HepG2 (cell line): ENCODE measurements around the gene ZBTB7B. TPM values are rescaled to one million over a fixed set of nuclear protein-coding genes. Genes with fewer than 3 reads are reported as not detected.
A peak's percentile ranks its signal among the peaks of the same experiment; 100 is the strongest.

Source experiments
- BRD4 ChIP-seq: sonication (generic); formaldehyde crosslinking; IDR thresholded peaks from 2 replicates; pipeline ENCODE4 v1.4.0; 2020; ENCODE audit warnings: missing genetic modification reagents
- KLF9 ChIP-seq: IDR thresholded peaks from 2 replicates; pipeline ENCODE4 v1.6.1; 2016; ENCODE audit warnings: low read depth
- MED1 ChIP-seq: sonication (generic); formaldehyde crosslinking; IDR thresholded peaks from 2 replicates; pipeline ENCODE4 v1.4.0; 2020; ENCODE audit warnings: missing genetic modification reagents
- MEIS2 ChIP-seq: sonication (generic); formaldehyde crosslinking; IDR thresholded peaks from 2 replicates; pipeline ENCODE4 v1.9.0; 2021; ENCODE audit warnings: mild to moderate bottlenecking, missing genetic modification reagents
- YEATS2 ChIP-seq: sonication (generic); formaldehyde crosslinking; IDR thresholded peaks from 2 replicates; pipeline ENCODE4 v1.4.0; 2020; ENCODE audit warnings: missing genetic modification reagents, borderline replicate concordance
- ZIK1 ChIP-seq: sonication (generic); formaldehyde crosslinking; IDR thresholded peaks from 2 replicates; pipeline ENCODE4 v1.5.0; 2020; ENCODE audit warnings: mild to moderate bottlenecking, low read depth, missing genetic modification reagents, borderline replicate concordance
- ZNF230 ChIP-seq: sonication (generic); formaldehyde crosslinking; IDR thresholded peaks from 2 replicates; pipeline ENCODE4 v1.4.0; 2020; ENCODE audit warnings: mild to moderate bottlenecking, missing genetic modification reagents
- ZNF296 ChIP-seq: sonication (generic); formaldehyde crosslinking; conservative IDR thresholded peaks from 2 replicates; pipeline ENCODE4 v1.5.0; 2020; ENCODE audit warnings: mild to moderate bottlenecking, missing genetic modification reagents
- ZNF556 ChIP-seq: sonication (generic); formaldehyde crosslinking; IDR thresholded peaks from 2 replicates; pipeline ENCODE4 v1.4.0; 2020; ENCODE audit warnings: mild to moderate bottlenecking, missing genetic modification reagents, borderline replicate concordance
- ZNF563 ChIP-seq: sonication (generic); formaldehyde crosslinking; IDR thresholded peaks from 2 replicates; pipeline ENCODE4 v1.8.0; 2022; ENCODE audit warnings: mild to moderate bottlenecking, moderate library complexity, missing genetic modification reagents
- ZNF781 ChIP-seq: sonication (generic); formaldehyde crosslinking; IDR thresholded peaks from 2 replicates; pipeline ENCODE4 v1.5.1; 2020; ENCODE audit warnings: borderline replicate concordance, mild to moderate bottlenecking, missing genetic modification reagents; ENCODE audit errors: not compliant biosample characterization
- polyA plus RNA-seq, 8 experiments: library from polyadenylated mRNA; depleted of rRNA in 3 of 8; stranded (reverse) in 7 of 8; unstranded in 1 of 8; fragments of >200 nt; fragmentation: Illumina TruSeq in 4 of 8; extraction: Trizol in 4 of 8; gene quantifications; 2 replicates each; pipeline versions ENCODE4 v1.2.1 to v1.2.3, GENCODE V29; 2011 to 2016; ENCODE audit warnings: low read depth in 4 of 8, missing spikeins in 1 of 8, mixed read lengths in 1 of 8; ENCODE audit not compliant: insufficient read depth in 1 of 8
- total RNA-seq, 5 experiments: library from RNA; depleted of rRNA; stranded (reverse); fragments of >200 nt; fragmentation: Illumina TruSeq; extraction: Trizol; gene quantifications; 2 replicates each; pipeline ENCODE4 v1.2.3, GENCODE V29; 2016; ENCODE audit warnings: low read depth in 1 of 5
- TF ChIP-seq, protein P1 (sequence below): sonication (generic); formaldehyde crosslinking; IDR thresholded peaks from 2 replicates; pipeline ENCODE4 v1.4.0; 2020; ENCODE audit warnings: missing genetic modification reagents, low read depth, mild to moderate bottlenecking, borderline replicate concordance
- TF ChIP-seq, protein P2 (sequence below): sonication (generic); formaldehyde crosslinking; IDR thresholded peaks from 2 replicates; pipeline ENCODE4 v1.9.0; 2021; ENCODE audit warnings: missing genetic modification reagents, borderline replicate concordance
- TF ChIP-seq, protein P3 (sequence below): sonication (generic); formaldehyde crosslinking; conservative IDR thresholded peaks from 2 replicates; pipeline ENCODE4 v1.4.0; 2020; ENCODE audit warnings: missing genetic modification reagents
- TF ChIP-seq, protein P4 (sequence below): IDR thresholded peaks from 2 replicates; pipeline ENCODE4 v1.6.1; 2012; ENCODE audit warnings: inconsistent platforms
- TF ChIP-seq, protein P5 (sequence below): sonication (generic); formaldehyde crosslinking; IDR thresholded peaks from 2 replicates; pipeline ENCODE4 v1.4.0; 2020; ENCODE audit warnings: missing genetic modification reagents

The ZBTB7B gene
- total and polyA plus RNA-seq, 2 of the 13 experiments (the other 11 are each of a cell fraction or from before 2014, with no cell fraction given) = 15.5 to 17.5 TPM

DNA sequence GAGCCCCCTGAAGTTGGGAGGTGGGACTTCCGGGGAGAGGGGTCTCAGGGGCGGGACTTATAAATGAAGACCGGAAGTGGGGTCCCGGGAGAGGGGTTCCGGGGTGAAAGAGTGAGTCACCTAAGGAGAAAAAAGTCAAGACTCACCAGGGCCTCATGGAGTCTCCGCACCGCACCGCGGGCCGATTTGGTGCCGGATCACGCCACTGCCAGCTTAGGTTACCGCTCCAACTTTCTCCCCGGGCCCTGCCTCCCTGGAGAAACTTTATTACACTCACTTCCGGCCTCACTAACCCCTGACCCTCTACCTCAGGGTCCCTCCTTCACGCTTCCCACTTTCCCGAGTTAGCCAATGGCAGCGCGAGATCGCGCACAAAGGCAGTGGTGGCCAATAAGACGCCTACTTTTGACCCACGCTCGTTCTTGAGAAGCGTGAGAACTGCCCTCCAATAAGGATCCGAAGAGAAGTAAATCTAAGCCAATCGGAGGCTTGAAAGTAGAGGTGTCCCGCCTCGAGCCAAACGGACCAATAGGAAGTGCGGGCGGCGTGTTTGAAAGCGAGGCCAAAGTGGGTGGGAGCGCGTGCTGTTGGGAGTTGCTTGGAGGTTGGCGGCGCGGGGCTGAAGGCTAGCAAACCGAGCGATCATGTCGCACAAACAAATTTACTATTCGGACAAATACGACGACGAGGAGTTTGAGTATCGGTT lies 28.3 kb upstream of the ZBTB7B start, which contains the start of gene CKS1B (continued):
- TF ChIP-seq, protein P1, sequence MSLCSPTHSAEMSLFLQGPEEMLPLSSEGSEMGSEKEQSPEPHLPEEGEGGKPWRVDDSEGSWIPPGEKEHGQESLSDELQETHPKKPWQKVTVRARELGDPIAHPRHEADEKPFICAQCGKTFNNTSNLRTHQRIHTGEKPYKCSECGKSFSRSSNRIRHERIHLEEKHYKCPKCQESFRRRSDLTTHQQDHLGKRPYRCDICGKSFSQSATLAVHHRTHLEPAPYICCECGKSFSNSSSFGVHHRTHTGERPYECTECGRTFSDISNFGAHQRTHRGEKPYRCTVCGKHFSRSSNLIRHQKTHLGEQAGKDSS = 0 out of 2 replicates have a peak, but pooled peaks have one; percentile 30
- 0 out of 2 replicates have a peak, but pooled peaks have one; percentile 38 for TF ChIP-seq ZNF230 (CRISPR knock-in tag)
- TF ChIP-seq, protein P2, sequence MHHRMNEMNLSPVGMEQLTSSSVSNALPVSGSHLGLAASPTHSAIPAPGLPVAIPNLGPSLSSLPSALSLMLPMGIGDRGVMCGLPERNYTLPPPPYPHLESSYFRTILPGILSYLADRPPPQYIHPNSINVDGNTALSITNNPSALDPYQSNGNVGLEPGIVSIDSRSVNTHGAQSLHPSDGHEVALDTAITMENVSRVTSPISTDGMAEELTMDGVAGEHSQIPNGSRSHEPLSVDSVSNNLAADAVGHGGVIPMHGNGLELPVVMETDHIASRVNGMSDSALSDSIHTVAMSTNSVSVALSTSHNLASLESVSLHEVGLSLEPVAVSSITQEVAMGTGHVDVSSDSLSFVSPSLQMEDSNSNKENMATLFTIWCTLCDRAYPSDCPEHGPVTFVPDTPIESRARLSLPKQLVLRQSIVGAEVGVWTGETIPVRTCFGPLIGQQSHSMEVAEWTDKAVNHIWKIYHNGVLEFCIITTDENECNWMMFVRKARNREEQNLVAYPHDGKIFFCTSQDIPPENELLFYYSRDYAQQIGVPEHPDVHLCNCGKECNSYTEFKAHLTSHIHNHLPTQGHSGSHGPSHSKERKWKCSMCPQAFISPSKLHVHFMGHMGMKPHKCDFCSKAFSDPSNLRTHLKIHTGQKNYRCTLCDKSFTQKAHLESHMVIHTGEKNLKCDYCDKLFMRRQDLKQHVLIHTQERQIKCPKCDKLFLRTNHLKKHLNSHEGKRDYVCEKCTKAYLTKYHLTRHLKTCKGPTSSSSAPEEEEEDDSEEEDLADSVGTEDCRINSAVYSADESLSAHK (CRISPR knock-in tag) = no peak
- TF ChIP-seq MEIS2 (CRISPR knock-in tag) = peak; percentile 31; the same call in 1 of the 2 replicates
- peak; percentile 67; the same call in 1 of the 2 replicates for TF ChIP-seq YEATS2 (CRISPR knock-in tag)
- no peak; the same call in 1 of the 2 replicates for TF ChIP-seq MED1 (CRISPR knock-in tag)
- TF ChIP-seq ZNF556 = no peak
- TF ChIP-seq, protein P3, sequence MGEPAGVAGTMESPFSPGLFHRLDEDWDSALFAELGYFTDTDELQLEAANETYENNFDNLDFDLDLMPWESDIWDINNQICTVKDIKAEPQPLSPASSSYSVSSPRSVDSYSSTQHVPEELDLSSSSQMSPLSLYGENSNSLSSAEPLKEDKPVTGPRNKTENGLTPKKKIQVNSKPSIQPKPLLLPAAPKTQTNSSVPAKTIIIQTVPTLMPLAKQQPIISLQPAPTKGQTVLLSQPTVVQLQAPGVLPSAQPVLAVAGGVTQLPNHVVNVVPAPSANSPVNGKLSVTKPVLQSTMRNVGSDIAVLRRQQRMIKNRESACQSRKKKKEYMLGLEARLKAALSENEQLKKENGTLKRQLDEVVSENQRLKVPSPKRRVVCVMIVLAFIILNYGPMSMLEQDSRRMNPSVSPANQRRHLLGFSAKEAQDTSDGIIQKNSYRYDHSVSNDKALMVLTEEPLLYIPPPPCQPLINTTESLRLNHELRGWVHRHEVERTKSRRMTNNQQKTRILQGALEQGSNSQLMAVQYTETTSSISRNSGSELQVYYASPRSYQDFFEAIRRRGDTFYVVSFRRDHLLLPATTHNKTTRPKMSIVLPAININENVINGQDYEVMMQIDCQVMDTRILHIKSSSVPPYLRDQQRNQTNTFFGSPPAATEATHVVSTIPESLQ (CRISPR knock-in tag) = no peak
- no peak for TF ChIP-seq BRD4
- no peak for TF ChIP-seq ZNF781
- TF ChIP-seq, protein P4, sequence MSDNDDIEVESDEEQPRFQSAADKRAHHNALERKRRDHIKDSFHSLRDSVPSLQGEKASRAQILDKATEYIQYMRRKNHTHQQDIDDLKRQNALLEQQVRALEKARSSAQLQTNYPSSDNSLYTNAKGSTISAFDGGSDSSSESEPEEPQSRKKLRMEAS = peak; percentile 99
- no peak for TF ChIP-seq ZNF296 (CRISPR knock-in tag)
- no peak for TF ChIP-seq ZIK1
- TF ChIP-seq ZNF563 (CRISPR knock-in tag) = peak; percentile 66; the same call in 1 of the 2 replicates
- TF ChIP-seq KLF9 (CRISPR knock-in tag) = 0 out of 2 replicates have a peak, but pooled peaks have one; percentile 45
- TF ChIP-seq, protein P5, sequence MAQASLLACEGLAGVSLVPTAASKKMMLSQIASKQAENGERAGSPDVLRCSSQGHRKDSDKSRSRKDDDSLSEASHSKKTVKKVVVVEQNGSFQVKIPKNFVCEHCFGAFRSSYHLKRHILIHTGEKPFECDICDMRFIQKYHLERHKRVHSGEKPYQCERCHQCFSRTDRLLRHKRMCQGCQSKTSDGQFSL = no peak
